ENCODE measurements around the gene TOM1L2.
A peak's percentile ranks its signal among the peaks of the same experiment; 100 is the strongest.

Gene TOM1L2

DNA sequence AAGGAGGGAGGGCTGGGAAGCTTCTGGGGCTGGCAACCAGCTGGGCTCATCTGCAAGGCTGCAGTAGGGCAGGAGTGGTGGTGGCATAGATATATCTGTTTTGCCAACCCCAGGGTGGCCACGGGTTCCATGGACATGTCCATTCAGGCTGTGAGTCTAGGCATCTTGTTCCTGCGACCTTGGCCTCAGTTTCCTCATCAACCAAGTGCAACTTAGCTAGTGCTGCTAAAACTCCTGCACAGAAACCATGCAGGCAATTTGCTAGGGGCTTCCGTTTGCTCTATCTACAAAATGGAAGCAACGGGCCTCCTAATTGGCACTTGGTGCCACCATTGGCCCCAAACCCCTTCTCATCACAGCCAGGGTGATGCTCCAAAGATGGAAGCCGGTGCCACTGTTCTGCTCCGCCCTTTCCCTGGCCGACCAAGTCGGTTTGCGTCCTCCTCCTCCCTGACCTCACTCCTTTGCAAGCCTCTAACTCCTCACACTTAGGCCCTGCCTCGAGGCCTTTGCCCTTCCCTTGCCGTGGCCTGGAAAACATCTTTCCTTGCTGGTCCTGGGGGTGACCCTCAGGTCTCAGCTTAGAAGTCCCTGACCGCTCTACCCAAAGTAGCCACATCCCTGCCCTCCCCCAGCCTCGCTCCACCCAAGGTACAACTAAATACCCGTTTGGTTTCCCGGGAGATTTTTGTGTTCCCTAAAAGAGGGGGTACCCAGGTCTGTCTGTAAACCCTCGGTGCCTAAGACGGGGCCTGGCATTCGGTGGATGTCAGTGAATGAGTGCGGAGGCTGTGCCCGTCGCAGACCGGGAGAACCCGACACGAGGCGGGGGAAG, 136.6 kb downstream of the TOM1L2 start:
- DNase-seq (ENCODE audit: low read depth), result no peak

DNA sequence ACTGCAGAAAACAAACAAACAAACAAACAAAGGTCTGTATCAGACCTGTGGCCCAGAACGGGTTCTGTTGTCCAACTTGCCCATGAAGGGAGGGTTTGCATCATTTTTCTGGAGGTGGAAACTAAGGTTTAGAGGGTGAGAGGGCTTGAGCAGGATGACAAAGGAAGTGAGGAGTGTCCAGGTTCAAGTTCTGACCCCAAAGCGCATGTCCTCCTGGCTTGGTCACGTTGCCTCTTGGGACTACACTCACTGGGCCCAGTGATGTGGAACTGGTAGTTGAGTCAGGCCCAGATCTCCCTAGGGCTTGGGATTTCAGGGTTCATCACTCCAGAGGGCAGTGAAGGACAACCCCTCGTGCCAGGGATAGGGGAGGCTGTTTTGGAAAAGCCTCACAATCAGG, 137.2 kb downstream of the TOM1L2 start:
- DNase-seq (ENCODE audit: low read depth), result no peak

DNA sequence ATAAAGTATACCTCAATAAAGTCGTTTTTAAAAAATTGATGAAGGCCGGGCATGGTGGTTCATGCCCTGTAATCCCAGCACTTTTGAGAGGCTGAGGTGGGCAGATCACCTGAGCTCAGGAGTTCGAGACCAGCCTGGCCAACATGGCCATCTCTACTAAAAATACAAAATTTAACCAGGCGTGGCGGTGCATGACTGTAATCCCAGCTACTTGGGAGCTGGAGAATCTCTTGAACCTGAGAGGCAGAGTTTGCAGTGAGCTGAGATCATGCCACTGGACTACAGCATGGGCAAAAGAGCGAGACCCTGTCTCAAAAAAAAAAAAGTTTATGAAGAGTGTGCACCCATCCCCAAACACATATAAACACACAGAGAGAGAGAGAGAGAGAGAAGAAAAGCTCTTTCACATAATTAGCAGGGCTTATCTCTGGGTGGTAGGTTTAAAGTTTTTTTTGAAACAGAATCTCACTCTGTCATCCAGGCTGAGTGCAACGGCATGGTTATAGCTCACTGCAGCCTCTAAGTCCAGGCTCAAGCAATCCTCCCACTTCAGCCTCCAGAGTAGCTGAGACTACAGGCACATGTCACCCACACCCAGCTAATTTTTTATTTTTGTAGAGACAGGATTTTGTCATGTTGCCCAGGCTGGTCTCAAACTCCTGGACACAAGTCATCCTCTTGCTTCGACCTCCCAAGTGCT, 138.4 kb downstream of the TOM1L2 start:
- no peak for DNase-seq (ENCODE audit: low read depth)

DNA sequence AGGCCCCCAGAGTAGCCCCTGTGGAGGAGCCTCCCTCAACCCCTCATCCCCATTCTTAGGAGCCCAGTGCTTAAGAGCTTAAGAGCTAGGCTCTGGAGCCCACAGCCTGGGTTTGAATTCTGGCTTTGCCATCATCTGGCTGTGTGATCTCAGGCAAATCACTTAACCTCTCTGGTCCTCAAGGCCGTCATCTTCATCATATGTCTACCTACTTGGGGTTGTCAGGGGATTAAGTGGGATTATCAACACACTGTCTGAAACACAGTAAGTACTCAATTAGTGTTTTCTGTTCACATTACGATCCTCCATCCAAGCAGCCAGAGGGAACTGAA, 140.2 kb downstream of the TOM1L2 start:
- DNase-seq (ENCODE audit: low read depth), result no peak

DNA sequence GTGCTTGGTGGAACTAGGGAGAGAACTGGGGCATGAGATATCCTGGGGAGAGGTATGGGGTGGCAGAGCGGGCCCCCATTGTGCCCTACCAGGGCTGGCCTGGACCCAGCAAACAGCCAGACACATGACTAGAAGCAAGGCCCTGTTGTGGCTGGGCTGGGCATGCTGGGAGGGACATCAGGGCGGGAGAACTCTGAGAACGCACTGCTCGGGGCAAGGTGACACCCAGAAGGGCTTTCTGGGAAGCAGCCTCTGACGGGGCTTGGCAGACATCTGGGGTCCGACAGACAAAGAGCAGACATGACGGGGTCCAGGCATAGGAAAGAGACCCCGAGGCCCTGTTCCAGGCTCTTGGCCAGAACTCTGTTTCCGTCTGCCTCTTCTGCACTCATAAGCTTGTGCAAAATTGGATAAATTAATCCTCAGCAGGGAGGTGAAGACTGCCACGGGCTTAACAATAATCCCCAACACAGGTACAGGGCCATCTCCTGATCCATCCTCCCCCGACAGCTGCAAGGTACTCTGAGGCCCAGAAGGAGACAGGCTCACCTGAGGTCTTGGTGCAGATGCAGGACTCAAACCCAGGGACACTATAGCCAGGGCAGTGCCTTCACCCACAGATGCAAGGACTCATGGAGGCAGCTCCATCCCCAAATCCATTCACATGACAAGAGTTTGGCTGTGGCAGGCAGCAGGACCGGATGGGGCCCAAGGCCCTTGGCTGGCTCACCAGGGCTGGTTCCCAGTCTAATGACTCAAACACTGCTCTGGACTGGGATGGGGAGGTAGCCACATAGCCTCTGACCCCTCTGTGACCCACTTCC, 140.8 kb downstream of the TOM1L2 start:
- DNase-seq (ENCODE audit: low read depth), result no peak

DNA sequence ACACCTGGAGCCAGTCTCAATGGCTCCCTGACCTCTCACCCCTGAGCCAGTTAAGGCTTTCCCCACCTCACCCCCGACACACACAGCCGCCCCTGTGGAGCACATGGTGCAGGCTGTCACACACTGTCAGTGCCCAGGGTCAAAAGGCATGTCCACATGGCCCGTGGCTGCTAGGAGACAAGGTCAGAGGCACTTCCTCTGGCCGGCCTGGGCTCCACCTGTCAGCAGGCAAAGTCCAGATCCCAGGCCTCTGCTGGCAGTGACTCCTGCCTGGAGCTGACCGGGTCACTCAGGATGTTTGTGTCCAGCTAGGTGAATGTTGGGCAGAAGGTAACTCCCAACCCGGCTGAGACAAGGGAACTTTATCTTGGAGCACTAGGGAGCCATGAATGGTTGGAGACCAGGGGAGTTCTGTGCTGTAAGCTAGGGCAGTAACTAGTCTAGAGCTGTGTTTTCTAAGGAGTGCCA, 141.4 kb downstream of the TOM1L2 start:
- DNase-seq (ENCODE audit: low read depth), result no peak

DNA sequence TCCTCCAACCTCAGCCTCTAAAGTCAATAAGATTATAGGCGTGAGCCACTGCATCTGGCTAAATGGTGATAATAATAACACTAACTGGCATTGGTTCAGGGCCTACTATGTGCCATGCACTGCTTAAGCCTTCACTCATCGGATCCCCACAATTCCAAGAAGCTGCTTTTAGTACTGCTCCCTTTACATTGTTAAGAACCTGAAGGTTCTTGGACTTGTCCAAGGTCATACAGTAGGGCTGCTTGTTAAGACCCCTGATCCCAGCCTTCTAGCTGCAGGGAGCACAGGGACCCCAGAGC, 142.0 kb downstream of the TOM1L2 start:
- DNase-seq (ENCODE audit: low read depth), result no peak

DNA sequence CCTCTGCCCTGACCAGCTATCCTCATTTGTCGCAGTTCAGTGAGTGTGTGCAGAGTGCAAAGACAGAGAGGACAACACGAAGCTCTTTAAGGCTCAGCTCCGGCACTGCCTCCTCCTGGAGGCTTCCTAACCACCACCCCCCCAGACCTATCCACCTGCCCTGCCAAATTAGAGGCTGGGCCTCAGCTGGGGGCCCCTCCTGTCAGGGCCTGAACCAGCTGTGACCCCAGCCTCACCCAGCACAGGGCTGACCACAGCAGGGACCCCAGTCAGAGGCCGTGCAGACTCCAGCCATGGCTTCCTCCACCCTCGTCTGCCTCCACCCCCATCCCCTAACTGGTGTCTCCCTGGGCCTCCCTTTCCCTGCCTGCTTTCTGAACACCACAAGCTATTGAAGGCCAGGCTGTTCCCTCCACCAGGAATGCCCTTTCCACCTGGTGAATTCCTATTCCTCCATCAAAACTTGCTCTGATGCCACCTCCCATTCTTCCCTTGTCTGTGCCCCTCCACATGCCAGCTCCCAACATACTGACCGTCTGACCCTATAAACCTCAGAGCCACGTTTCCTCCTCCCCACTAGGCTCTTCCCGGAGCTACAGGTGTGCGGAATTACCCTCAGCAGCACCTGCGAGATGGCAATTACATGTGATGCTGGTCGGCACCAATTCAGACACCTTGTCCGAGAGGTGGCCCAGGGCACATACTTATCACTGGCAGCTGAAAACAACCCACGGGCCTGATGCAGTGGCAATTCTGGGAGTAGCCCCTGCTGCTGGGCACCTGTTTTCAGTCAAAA, 144.2 kb downstream of the TOM1L2 start:
- no peak for DNase-seq (ENCODE audit: low read depth)

DNA sequence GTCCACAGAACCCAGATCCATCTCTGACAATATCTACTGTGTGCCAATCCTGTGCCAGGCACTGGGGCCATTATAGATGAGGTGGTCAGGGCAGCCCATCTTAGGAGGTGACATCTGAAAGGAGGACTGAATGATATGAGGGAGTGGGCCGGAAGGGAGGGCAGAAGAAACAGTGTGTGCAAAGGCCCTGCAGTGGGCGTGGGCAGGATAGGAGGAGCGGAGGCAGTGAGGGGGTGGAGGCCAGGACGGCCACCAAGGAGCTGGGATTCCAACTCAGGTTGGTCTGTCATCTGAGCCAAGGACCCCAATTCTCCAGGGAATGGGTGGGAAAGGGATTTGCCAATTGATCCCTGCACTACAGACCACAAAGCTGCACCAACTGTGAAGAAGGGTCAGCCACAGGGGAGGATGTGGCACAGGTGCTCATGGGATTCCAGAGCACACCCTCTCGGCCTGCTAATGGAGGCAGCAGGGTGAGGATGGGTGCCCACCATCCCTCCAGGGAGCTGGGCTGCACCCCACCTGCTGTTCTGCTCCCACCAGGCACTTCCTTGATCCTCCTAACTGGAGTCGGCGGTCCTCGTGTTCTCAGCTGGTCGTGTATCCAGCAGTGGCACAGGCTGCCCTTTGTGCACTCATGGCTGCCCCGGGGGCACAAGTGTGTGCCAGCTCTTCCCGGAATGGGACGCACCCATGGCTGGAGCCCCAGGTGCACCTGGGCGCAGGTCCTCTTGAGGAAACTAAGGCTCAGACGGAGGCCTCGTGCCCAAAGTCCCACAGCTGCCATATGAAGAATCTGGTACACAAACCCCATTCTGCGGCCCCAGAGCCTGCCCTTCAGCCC, 145.0 kb downstream of the TOM1L2 start:
- DNase-seq (ENCODE audit: low read depth), result no peak

DNA sequence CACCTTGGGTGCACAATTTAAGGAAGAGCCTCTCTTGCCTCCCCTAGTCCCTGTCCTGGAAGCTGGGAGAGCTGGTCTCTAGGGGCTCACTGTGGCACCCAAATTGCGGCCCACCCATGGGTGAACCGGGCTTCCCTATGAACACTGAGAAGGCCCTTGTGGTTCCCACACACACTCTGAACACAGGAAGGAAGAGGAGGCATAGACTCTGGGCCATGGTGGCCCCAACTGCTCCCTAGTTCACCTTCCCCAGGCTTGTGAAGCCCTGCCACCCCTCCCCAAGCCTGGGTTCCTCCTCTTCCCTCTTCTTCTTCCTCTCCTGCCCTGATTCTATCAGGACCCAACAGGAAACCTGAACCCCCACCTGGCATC, 145.9 kb downstream of the TOM1L2 start:
- DNase-seq (ENCODE audit: low read depth), result no peak

DNA sequence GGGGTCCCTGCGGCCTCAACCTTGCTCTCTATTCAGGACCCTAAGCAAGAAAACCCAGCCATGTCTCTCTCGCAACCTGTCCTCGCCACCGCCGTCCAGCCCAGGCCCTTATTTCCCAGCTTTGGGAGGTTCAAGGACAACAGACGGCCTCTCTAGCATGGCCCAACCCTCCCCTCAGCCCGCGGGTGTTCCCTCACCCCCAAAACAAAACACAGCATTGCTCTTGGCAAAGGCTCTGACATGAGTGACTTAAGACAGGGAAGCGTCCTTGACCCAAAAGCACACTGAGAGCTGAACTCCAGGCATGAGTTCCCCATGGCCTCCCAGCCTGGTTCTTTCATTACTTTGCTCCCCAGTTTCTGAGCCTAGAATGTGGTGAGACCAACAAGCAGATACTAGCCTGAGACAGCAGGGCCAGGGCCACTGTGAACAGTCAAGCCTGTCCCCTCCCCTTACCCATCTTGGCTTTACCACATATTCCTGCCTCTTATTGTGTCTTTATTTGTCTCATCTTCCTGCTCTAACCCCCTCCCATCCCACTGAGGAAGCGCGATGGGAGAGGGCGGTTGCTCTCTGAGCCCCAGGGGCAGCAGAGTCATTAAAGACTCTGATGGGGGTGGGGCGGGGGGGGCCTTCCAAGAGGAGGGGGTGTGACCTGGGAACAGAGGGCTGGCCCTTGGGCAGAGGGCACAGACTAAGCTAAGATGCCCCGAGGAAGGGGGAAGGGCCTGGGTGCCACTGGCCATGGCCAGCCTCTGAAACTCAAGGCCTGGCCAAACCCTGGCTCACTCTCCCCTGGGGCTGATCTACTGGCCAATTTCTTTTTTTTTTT, 147.2 kb downstream of the TOM1L2 start:
- DNase-seq (ENCODE audit: low read depth), result no peak

DNA sequence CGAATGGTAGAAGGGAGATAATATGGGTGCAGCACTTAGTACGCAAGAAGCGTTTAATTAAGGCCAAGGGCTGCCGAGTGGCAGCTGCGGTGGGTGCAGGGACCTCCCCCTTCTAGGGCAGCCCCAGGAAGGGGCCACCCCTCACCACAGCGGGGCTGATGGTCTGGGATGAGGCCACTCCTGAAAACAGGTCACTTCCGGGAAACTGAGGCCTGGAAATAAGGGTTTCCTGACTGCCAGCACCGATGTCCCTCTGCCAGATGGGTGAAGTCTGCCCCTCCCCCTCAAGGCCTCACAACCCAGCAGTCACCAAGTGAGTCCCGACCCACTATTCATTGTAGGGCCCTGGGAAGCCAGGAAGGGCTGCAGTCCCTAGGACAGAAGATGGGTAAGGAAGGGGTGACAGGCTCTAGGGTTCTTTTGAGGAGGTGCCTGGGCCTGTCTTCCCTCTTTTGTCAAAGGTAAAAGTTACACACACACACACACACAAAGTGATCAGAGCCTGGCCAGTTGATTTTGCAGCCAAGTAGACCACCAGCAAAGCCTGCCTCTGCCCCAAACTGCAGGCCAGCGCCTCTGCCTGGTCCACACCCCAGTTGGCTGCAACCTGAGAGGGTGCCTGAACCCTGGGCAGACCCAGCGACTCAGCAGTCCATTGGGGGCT, 147.9 kb downstream of the TOM1L2 start:
- DNase-seq (ENCODE audit: low read depth), result no peak

DNA sequence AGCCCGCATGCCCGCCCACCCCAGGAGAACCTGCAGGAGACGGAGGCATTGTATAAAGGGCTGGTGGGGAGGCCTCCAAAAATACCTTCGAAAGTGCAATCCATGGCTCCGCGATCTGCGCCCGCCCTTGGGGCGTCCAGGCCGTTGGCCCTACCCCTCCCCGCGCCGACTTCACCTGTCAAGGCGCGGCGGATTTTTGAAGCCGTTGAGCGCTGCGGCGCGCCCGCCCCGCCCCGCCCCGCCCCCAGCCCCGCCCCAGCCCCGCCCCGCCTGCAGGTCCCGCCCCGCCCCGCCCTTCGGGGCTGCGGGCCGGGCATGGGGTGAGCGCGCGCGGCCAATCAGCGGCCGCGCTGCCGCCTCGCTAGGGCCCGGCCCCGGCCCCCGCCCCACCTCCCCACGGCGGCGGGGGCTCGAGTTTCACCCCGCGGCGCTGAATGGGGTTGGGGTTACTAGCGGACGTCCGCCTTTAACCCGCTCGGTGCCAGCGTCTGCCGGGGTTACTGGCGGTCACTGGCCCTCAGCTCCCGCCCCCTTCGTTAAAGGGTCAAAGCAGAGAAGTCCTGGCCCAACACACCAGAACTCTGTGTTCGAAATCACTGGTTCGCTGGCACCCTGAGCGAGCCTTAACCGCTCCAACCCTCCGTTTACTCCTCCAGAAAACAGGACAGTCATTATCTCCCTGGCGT, 148.6 kb downstream of the TOM1L2 start:
- DNase-seq (ENCODE audit: low read depth), result peak; percentile 48

DNA sequence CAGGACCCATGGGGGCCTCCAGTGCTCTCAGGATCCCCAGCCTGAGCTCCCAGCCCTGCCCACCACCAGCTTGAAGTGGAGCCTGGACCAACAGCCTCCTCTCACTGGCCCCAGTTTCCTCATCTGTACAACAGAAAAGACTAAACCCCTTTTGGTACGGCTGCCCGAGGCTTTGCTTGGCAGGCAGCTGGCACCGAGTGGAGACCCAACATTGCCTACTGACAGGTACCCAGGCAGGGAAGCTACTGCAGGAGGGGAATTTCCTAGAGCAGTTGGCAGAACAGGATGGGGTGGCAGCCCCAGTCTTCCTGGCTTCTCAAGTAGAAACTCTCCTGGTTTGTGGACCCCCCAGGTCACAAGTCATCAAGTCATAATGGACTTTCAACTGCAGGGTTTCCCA, 149.6 kb downstream of the TOM1L2 start:
- DNase-seq (ENCODE audit: low read depth), result no peak

DNA sequence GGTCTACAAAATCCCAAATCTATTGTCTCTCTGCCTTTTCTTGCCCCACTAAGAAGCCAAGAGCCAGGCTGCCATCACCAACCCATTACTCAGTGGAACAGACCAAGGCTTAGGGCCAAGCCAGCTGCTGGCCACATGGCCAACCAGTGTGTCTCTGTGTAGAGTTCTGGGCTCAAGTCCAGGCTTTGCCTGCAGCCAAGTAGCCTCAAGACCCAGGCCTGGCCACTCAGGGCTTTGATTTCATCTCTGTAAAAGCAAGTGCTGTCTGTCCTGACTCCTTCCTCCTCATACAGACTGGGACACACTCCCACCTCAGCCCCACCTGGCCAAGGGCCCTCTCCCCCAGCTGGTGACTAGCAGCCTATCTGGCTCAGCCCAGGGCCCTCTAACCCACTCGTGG, 150.0 kb downstream of the TOM1L2 start:
- DNase-seq (ENCODE audit: low read depth), result no peak

DNA sequence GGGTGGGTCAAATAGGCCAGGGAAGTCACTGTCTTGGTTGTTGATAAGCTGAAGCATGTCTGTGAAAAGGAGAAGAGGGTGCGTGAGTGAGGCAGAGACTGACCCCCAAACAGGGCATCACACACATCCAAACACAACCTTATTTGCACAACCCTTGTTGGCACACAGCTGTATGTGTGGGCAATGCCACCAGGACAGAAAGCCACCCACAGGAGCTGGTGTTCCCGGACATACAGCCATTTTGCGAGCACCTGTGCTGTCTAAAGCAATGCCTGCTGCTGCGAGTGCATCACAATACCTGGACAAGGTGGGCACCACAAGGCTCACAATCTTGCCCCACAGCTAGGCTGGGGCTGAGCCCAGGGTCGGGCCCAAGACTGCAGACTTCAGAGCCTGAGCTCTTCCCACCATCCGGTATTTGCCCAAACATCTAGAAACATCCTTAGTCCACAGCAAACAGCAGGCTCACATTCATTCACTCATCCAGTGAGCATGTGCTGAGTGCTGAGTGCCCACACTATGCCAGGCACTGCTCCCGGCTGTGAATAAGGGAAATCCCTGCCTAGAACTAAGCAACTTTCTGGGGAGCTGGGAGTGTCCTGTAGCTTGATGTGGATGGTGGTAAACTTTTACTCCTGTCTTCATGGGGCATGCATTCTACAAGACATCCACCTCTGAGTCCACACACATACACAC, 151.6 kb downstream of the TOM1L2 start:
- no peak for DNase-seq (ENCODE audit: low read depth)

DNA sequence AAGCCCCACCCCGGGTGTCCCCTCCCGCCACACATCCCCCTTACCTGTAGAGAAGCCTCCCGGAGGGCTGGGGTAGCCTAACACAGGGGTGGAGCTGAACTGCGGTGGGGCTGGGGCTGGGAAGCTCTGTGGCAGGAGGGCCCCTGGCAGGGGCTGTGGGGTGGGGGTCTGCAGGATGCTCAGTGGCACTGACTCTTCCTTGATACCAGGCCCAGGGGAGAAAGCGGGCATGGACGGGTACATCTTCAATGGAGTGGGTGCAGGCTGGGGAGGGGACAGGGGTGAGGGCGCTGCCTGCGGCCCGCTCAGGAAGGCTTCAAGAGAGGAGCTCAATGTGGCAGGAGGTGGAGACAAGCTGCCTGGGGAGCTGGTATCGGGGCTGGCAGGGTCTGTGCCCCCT, 152.2 kb downstream of the TOM1L2 start:
- no peak for DNase-seq (ENCODE audit: low read depth)

DNA sequence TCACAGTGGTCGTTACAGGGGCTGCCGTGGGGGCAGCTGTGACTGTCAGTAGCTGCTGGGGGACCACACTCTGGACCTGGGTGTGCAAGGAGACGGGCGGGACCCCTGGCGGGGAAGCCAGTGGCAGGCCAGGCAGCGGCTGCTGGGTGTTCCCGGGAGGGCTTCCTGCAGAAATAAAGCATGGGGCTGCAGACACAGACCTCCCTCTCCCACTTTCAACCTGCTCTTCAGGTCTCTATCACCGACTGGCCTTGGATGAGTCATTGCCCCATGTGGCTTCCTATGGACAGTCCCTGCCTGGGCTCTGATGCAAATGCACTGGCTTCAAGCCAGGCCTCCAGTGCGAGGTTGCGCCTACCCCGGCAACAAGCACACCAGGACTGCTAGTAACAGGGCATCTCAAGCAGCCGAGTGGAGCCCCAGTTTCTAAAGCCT, 152.6 kb downstream of the TOM1L2 start:
- DNase-seq (ENCODE audit: low read depth), result peak; percentile 30

DNA sequence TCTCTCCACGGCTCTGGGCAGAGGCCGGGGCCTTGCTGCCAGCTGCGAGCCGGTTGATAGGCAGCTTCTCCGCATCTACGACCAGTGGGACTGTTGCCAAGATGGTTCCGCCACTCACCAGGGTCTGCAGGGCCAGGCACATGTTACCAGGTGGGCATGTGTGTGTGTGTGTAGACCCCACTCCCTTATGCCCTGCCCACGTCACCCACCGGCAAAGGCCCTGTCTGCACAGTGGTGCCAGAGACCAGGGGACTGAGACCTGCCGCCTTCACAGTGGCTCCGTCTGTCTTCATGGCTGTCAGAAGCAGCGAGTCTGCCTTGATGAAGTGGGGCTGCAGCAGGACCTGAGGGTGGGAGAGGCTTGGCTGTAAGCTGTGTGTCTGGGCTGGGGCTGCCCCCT, 153.1 kb downstream of the TOM1L2 start:
- no peak for DNase-seq (ENCODE audit: low read depth)
